SK-MEL-5 (cell line): ENCODE data around the gene ILF3. TPM values are rescaled to one million over a fixed set of nuclear protein-coding genes. Genes with fewer than 3 reads are reported as not detected.

Experiments used
- DNase-seq: peaks from one replicate; pipeline ENCODE4 v3.0.0-alpha.2; 2016; ENCODE audit warnings: low read depth, low spot score
- in situ Hi-C: cut with HindIII; loops from 2 replicates; pipeline ENCODE4 v1.10.0; 2016; ENCODE audit warnings: low sequenced_read_pairs, high pct_unique_total_duplicates, low pct_unique_long_range_greater_than_20kb
- polyA plus RNA-seq, 2 experiments: library from polyadenylated mRNA; depleted of rRNA; stranded (reverse); fragments of >200 nt; gene quantifications; 2 replicates each; pipeline ENCODE4 v1.2.3, GENCODE V29; 2015
- total RNA-seq: library from RNA; depleted of rRNA; stranded (reverse); fragments of >200 nt; shearing (Covaris generic); gene quantifications from 2 replicates; pipeline ENCODE4 v1.2.3, GENCODE V29; 2014; rRNA removed

The ILF3 gene
- 96.9 and 108 TPM in 2 replicates for total RNA-seq
- polyA plus RNA-seq (2015; cell fraction: cytosol; rRNA removed) = 154 and 198 TPM in 2 replicates
- polyA plus RNA-seq (2015; cell fraction: nucleus; rRNA removed) = 271 and 294 TPM in 2 replicates

- in situ Hi-C loops = no loop called here
- peak; percentile 99 for DNase-seq
Measured at GRCh38 chr19:10653732-10654609, at the start of gene ILF3. Gene ILF3, plus strand, starts transcription at chr19:10654346. Its CDS starts 16,260 bp downstream, at chr19:10670606.

- in situ Hi-C loops = no loop called here
- no peak for DNase-seq
Measured at GRCh38 chr19:10604460-10604980, 49.6 kb upstream of the ILF3 start.

DNA sequence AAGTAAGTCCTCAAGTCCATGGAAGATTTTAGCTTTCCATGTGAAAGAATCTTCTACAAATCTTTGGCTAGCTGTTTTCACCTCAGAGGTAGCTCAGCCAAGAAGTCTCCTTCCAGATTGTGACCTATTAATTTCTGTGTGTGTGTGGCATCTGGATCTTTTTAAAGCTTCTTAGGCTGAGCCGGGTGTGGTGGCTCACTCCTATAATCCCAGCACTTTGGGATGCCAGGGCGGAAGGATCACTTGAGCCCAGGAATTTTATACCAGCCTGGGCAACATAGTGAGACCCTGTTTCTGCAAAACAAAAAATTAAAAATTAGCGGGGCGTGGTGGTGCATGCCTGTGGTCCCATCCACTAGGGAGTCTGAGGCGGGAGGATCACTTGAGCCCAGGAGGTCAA is 42.2 kb upstream of the ILF3 start:
- no peak for DNase-seq
- in situ Hi-C loops = no loop called here

GRCh38 chr19:10612499-10613119 is 41.5 kb upstream of the ILF3 start:
- in situ Hi-C loops = no loop called here
- DNase-seq = no peak

DNA sequence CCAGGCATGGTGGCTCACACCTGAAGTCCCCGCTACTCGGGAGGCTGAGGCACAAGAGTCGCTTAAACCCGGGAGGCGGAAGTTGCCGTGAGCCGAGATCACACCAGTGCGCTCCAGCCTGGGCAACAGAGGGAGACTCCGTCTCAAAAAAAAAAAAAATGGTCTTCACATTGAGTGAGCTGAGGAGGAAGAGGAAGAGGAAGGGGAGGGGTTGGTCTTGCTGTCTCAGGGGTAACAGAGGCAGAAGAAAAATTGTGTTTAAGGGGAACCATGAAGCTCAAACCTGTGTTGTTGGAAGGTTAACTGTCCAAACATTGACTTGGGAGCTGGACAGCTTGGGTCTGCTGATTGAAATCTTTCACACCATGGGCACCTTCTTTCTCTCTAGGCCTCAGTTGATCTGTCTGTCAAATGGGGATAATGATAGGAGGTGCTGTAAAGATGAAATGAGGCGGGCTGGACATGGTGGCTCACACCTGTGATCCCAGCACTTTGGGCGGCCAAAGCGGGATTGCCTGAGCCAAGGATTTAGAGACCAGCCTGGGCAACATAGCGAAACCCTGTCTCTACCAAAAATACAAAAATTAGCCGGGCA is 38.6 kb upstream of the ILF3 start:
- no peak for DNase-seq
- in situ Hi-C loops = no loop called here

- DNase-seq = no peak
- in situ Hi-C loops = no loop called here
Measured at GRCh38 chr19:10617409-10618121, 36.6 kb upstream of the ILF3 start.

GRCh38 chr19:10618846-10619245 is 35.3 kb upstream of the ILF3 start:
- in situ Hi-C loops = no loop called here
- DNase-seq = no peak

DNA sequence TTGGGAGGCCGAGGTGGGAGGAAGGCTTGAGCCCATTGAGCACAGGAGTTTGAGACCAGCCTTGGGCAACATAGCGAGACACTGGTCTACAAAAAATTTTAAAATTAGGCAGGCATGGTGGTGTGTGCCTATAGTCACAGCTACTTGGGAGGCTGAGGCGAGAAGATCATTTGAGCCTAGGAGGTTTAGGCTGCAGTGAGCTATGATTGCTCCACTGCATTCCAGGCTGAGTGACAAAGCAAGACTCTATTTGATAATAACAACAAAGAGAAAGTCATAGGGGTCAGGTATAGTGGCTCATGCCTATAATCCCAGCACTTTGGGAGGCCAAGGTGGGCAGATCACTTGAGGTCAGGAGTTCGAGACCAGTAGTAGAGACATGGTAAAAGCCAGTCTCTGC is 33.4 kb upstream of the ILF3 start:
- DNase-seq = no peak
- in situ Hi-C loops = no loop called here

GRCh38 chr19:10621966-10622365 is 32.2 kb upstream of the ILF3 start:
- in situ Hi-C loops = no loop called here
- DNase-seq = no peak

DNA sequence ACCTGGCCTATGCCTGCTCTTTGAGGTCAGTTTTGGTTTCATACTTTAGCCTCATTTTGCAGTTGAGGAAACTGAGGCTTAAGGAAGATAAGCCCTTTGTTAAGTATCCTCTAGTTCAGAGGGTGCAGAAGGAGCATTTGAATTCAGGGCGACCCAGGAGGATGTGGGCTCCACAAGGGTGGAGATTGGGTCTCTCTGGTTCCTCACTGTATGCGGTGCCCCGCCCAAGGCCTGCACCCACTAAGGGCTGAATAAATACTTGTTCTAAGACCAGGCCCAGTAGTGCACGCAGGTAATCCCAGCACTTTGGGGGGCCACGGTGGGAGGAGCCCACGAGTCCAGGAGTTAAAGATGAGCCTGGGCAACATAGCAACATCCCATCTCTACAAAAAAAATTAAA is 29.6 kb upstream of the ILF3 start:
- in situ Hi-C loops = no loop called here
- no peak for DNase-seq

DNA sequence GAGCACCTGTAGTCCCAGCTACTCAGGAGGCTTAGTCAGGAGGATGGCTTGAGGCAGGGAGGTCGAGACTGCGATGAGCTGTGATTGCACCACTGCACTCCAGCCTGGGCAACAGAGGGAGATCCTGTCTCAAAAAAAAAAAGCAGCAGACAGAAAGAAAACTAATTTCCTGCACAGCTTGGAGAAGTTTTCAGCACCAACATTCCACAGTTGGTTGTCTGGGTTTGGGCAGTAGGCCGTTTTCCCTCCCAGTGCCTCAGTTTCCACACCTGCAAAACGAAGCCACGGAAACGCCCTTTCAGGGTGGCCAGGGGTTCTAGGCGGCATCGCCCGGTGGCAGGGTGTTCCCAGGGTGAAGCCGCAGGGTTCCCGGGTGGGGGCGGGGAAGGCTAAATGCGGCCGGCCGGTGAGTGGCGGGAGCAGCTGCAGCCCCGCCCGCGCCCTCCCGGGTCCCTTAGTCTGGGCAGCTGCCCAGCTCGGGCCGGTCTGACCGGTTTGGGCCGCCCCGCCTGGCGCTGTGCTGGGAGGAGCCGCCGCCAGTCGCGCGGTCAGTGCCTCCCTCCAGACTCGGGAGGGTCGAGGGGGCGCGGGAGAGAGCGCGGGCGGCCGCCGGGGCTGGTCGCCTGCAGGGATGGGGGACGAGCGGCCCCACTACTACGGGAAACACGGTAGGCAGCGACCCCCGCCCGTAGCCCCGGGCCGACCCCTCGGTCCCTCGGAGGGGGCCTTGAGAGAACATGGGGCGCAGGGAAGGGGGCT is 29.0 kb upstream of the ILF3 start, which contains the start of gene SLC44A2:
TSS of gene SLC44A2 (plus strand) at position 551 of the 759 bp plus-strand sequence. CDS start at position 632, 81 bp downstream.
- DNase-seq = no peak
- in situ Hi-C loops = no loop called here

- DNase-seq = no peak
- in situ Hi-C loops = no loop called here
Measured at GRCh38 chr19:10625762-10626138, 28.4 kb upstream of the ILF3 start.

- in situ Hi-C loops = no loop called here
- no peak for DNase-seq
Measured at GRCh38 chr19:10631874-10632273, 22.3 kb upstream of the ILF3 start.

- in situ Hi-C loops = no loop called here
- no peak for DNase-seq
Measured at GRCh38 chr19:10634430-10634829, 19.7 kb upstream of the ILF3 start.

DNA sequence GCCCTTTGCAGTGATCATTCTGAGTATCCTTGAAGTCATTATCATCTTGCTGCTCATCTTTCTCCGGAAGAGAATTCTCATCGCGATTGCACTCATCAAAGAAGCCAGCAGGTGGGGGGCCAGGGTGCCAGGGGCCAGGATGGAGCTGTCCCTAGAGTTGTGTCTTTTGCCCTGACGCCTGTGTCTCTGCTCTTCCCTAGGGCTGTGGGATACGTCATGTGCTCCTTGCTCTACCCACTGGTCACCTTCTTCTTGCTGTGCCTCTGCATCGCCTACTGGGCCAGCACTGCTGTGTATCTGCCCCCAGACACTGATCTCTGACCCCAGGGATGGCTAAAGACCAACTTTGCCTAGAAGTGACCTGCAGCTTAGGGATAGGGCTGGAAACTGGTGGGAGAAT is 19.2 kb upstream of the ILF3 start:
- in situ Hi-C loops = no loop called here
- DNase-seq = no peak

DNA sequence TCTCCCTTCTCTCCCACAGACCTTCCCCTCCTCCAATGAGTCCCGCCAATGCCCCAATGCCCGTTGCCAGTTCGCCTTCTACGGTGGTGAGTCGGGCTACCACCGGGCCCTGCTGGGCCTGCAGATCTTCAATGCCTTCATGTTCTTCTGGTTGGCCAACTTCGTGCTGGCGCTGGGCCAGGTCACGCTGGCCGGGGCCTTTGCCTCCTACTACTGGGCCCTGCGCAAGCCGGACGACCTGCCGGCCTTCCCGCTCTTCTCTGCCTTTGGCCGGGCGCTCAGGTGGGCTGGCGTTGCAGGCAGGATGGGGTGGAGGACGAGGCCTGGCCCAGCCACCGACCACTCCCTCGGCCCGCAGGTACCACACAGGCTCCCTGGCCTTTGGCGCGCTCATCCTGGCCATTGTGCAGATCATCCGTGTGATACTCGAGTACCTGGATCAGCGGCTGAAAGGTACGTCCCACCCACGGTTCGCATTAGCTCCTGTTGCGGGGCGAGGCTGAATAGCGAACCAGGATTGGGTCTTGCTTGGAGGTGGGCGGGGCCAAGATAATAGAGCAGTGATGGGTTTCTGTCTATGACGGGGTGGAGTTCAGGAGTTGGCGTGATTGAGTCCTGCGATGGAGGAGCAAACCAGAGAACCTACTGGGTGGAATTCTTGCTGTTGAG is 17.7 kb upstream of the ILF3 start:
- in situ Hi-C loops = no loop called here
- DNase-seq = no peak
